HepG2 (cell line): ENCODE results near the gene S100A4. TPM values are rescaled to one million over a fixed set of nuclear protein-coding genes. Genes with fewer than 3 reads are reported as not detected.
A peak's percentile ranks its signal among the peaks of the same experiment; 100 is the strongest.

Experiments
- AHDC1 ChIP-seq: sonication (generic); formaldehyde crosslinking; IDR thresholded peaks from 2 replicates; pipeline ENCODE4 v1.5.1; 2020; ENCODE audit warnings: mild to moderate bottlenecking, missing genetic modification reagents, borderline replicate concordance
- CREM ChIP-seq, 2 experiments: sonication (generic) in 1 of 2; formaldehyde crosslinking in 1 of 2; IDR thresholded peaks; 2 replicates each; pipeline versions ENCODE4 v1.4.0 to v1.6.1; 2016 to 2020; ENCODE audit warnings: antibody characterized with exemption in 1 of 2, mild to moderate bottlenecking in 1 of 2, missing genetic modification reagents in 1 of 2
- DR1 ChIP-seq: sonication (generic); formaldehyde crosslinking; IDR thresholded peaks from 2 replicates; pipeline ENCODE4 v1.8.0; 2021; ENCODE audit warnings: mild to moderate bottlenecking, missing genetic modification reagents, inconsistent platforms
- EP300 ChIP-seq, 3 experiments: sonication (generic) in 1 of 3; formaldehyde crosslinking in 1 of 3; IDR thresholded peaks; 2 replicates each; pipeline versions ENCODE4 v1.5.1 to v1.6.1; 2011 to 2020; ENCODE audit warnings: low read depth in 2 of 3, low read length in 2 of 3, borderline replicate concordance in 1 of 3, improper control_type of control experiment in 1 of 3, mild to moderate bottlenecking in 1 of 3, missing genetic modification reagents in 1 of 3, moderate library complexity in 1 of 3
- ETV5 ChIP-seq: IDR thresholded peaks from 2 replicates; pipeline ENCODE4 v1.6.1; 2018; ENCODE audit warnings: missing biosample characterization, missing genetic modification reagents, inconsistent platforms, borderline replicate concordance
- FLYWCH1 ChIP-seq: sonication (generic); formaldehyde crosslinking; IDR thresholded peaks from 2 replicates; pipeline ENCODE4 v1.8.1; 2023; ENCODE audit warnings: mild to moderate bottlenecking, missing genetic modification reagents
- FOXO1 ChIP-seq: sonication (generic); formaldehyde crosslinking; IDR thresholded peaks from 2 replicates; pipeline ENCODE4 v1.4.0; 2020; ENCODE audit warnings: missing genetic modification reagents
- HNRNPK ChIP-seq: fragments of 200-400 bp; formaldehyde crosslinking; IDR thresholded peaks from 2 replicates; pipeline ENCODE4 v1.6.1; 2018; ENCODE audit warnings: low read length, low read depth, moderate library complexity, mild to moderate bottlenecking; ENCODE audit not compliant: poor library complexity, severe bottlenecking
- JUNB ChIP-seq: sonication (generic); formaldehyde crosslinking; IDR thresholded peaks from 2 replicates; pipeline ENCODE4 v1.8.0; 2022; ENCODE audit warnings: missing genetic modification reagents, mild to moderate bottlenecking, borderline replicate concordance
- PCBP1 ChIP-seq: fragments of 200-400 bp; formaldehyde crosslinking; IDR thresholded peaks from 2 replicates; pipeline ENCODE4 v1.6.1; 2017; ENCODE audit warnings: mild to moderate bottlenecking, low read depth, low read length, borderline replicate concordance
- RARA ChIP-seq: IDR thresholded peaks from 2 replicates; pipeline ENCODE4 v1.6.1; 2016; ENCODE audit warnings: missing genetic modification reagents, missing compliant biosample characterization
- SOX13 ChIP-seq, 3 experiments: fragments of 450-650 bp in 1 of 3; sonication (generic) in 1 of 3; formaldehyde crosslinking in 1 of 3; IDR thresholded peaks in 2 of 3; conservative IDR thresholded peaks in 1 of 3; 2 replicates each; pipeline versions ENCODE4 v1.5.0 to v1.6.1; 2016 to 2020; ENCODE audit warnings: antibody characterized with exemption in 1 of 3, mild to moderate bottlenecking in 1 of 3, missing compliant biosample characterization in 1 of 3, missing genetic modification reagents in 1 of 3, moderate library complexity in 1 of 3
- SP5 ChIP-seq: IDR thresholded peaks from 2 replicates; pipeline ENCODE4 v1.6.1; 2016; ENCODE audit warnings: low read depth, borderline replicate concordance
- TFE3 ChIP-seq: IDR thresholded peaks from 2 replicates; pipeline ENCODE4 v1.6.1; 2016
- TSC22D2 ChIP-seq: sonication (generic); formaldehyde crosslinking; IDR thresholded peaks from 2 replicates; pipeline ENCODE4 v1.5.1; 2020; ENCODE audit warnings: missing genetic modification reagents, mild to moderate bottlenecking, borderline replicate concordance
- XRCC5 ChIP-seq: fragments of 200-400 bp; formaldehyde crosslinking; optimal IDR thresholded peaks from 2 replicates; pipeline ENCODE3; 2017; ENCODE audit warnings: mild to moderate bottlenecking, low read length
- ZBTB8A ChIP-seq: sonication (generic); formaldehyde crosslinking; IDR thresholded peaks from 2 replicates; pipeline ENCODE4 v1.4.0; 2020; ENCODE audit warnings: mild to moderate bottlenecking, low read depth, missing genetic modification reagents, borderline replicate concordance
- ZFX ChIP-seq: sonication (generic); formaldehyde crosslinking; IDR thresholded peaks from 2 replicates; pipeline ENCODE4 v1.4.0; 2020; ENCODE audit warnings: mild to moderate bottlenecking, low read depth, missing genetic modification reagents, moderate library complexity
- ZNF652 ChIP-seq: IDR thresholded peaks from 2 replicates; pipeline ENCODE4 v1.6.1; 2016; ENCODE audit warnings: low read depth, borderline replicate concordance
- ZSCAN9 ChIP-seq: IDR thresholded peaks from 2 replicates; pipeline ENCODE4 v1.6.1; 2016; ENCODE audit warnings: borderline replicate concordance
- polyA plus RNA-seq, 8 experiments: library from polyadenylated mRNA; depleted of rRNA in 3 of 8; stranded (reverse) in 7 of 8; unstranded in 1 of 8; fragments of >200 nt; fragmentation: Illumina TruSeq in 4 of 8; extraction: Trizol in 4 of 8; gene quantifications; 2 replicates each; pipeline versions ENCODE4 v1.2.1 to v1.2.3, GENCODE V29; 2011 to 2016; ENCODE audit warnings: low read depth in 4 of 8, missing spikeins in 1 of 8, mixed read lengths in 1 of 8; ENCODE audit not compliant: insufficient read depth in 1 of 8
- total RNA-seq, 5 experiments: library from RNA; depleted of rRNA; stranded (reverse); fragments of >200 nt; fragmentation: Illumina TruSeq; extraction: Trizol; gene quantifications; 2 replicates each; pipeline ENCODE4 v1.2.3, GENCODE V29; 2016; ENCODE audit warnings: low read depth in 1 of 5

The S100A4 gene
- total and polyA plus RNA-seq, 2 of the 13 experiments (the other 11 are each of a cell fraction or from before 2014, with no cell fraction given): 12.9 to 20.2 TPM

- no peak for TF ChIP-seq AHDC1 (CRISPR knock-in tag)
- peak; percentile 35; the same call in 1 of the 2 replicates for TF ChIP-seq CREM (IDR thresholded peaks at IDR 0.05)
- no peak for TF ChIP-seq CREM (CRISPR knock-in tag; IDR thresholded peaks at IDR 0.05)
- TF ChIP-seq ZFX: peak; percentile 63
- TF ChIP-seq PCBP1: peak; percentile 84; the same call in 1 of the 2 replicates
- TF ChIP-seq FLYWCH1: no peak
- TF ChIP-seq DR1 (CRISPR knock-in tag): no peak
- TF ChIP-seq EP300 (IDR thresholded peaks at IDR 0.05; ENCODE audit: low read depth in 2 of 2, low read length in 2 of 2): peak in 1 of 2 experiments; percentile 73; a peak in 2 of 4 replicates
- TF ChIP-seq EP300 (CRISPR knock-in tag; IDR thresholded peaks at IDR 0.05; ENCODE audit: borderline replicate concordance): peak; percentile 87
- 0 out of 2 replicates have a peak, but pooled peaks have one; percentile 13 for TF ChIP-seq SOX13 (IDR thresholded peaks at IDR 0.05)
- peak in 1 of 2 experiments; percentile 76; a peak in 2 of 4 replicates for TF ChIP-seq SOX13 (CRISPR knock-in tag; conservative IDR thresholded peaks at IDR 0.05 in 1 of 2, IDR thresholded peaks at IDR 0.05 in 1 of 2)
- TF ChIP-seq ZBTB8A: no peak
- TF ChIP-seq TSC22D2 (CRISPR knock-in tag): no peak
- peak; percentile 32 for TF ChIP-seq HNRNPK
- peak; percentile 77; the same call in 1 of the 2 replicates for TF ChIP-seq ETV5 (CRISPR knock-in tag)
- peak; percentile 65; the same call in 1 of the 2 replicates for TF ChIP-seq SP5
- peak; percentile 95 for TF ChIP-seq JUNB (CRISPR knock-in tag)
- peak; percentile 32 for TF ChIP-seq XRCC5
- TF ChIP-seq ZSCAN9 (CRISPR knock-in tag): 0 out of 2 replicates have a peak, but pooled peaks have one; percentile 25
- TF ChIP-seq FOXO1 (CRISPR knock-in tag): peak; percentile 13; the same call in 1 of the 2 replicates
- peak; percentile 68 for TF ChIP-seq RARA (CRISPR knock-in tag)
- TF ChIP-seq TFE3 (CRISPR knock-in tag): no peak
- TF ChIP-seq ZNF652 (CRISPR knock-in tag): no peak
Observed at GRCh38 chr1:153566414-153567371, 21.1 kb upstream of the S100A4 start (continued).
